ENCODE data around the gene NKX2-1. TPM values are rescaled to one million over a fixed set of nuclear protein-coding genes. Genes with fewer than 3 reads are reported as not detected.

NKX2-1 gene
- total RNA-seq: not detected in 2 replicates

DNA sequence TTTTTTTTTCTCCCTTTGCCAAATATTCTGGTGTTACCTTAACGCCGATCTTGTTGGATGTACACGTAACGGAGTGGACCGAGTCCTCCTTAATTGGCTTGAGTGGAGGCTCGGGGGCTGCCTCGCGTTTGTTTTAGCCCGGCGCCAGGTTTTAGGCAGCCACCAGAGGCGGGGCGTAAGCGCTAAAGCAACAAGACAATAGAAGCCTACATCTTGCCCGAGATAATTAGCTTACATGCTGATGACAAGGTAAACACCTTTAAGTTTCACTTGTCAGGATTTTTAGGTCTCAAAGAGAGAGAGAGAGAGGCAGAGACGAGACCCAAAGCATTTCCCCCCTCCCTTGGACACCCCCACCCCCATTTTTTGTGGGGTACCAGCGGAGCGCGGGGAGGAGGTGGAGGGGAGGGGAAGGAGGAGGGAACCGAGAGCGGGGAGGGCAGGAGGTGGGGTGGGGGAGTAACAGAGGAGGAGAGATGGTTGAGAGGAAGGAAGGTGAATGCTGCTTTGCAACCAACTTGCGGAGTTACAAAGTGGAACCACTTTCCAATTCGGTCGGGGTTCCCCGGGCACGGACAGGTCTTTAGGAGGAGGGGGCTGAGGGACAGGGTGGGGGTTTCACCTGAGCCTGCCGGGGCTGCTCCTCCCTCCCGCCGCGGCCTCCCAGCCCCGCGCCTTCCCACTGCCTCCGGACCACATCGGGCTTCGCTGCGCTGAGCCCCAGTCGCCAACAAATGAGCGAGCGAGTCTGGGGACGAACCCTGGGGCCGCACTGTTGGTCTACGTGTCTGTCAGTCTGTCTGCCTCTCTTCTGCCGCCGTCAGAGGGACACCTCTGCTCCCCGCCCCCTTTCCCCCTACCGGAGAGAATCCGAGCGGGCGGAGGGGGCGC, at the start of gene NKX2-1:
Gene NKX2-1, minus strand, starts transcription at position 802 of the 891 bp plus-strand sequence. Its CDS starts 103 bp downstream, at position 699.

Other genes with a start within 250 kb of the NKX2-1 start
- gene MBIP, start 199.6 kb downstream of the NKX2-1 start, total RNA-seq: 9.4 and 17.2 TPM in 2 replicates
- not detected in 2 replicates for gene NKX2-8, start 62.4 kb upstream of the NKX2-1 start, total RNA-seq
- not detected in 2 replicates for gene PAX9, start 141.6 kb upstream of the NKX2-1 start, total RNA-seq